ENCODE measurements around the gene ZNF296. TPM values are rescaled to one million over a fixed set of nuclear protein-coding genes. Genes with fewer than 3 reads are reported as not detected.
A peak's percentile ranks its signal among the peaks of the same experiment; 100 is the strongest.
"Not testable (repeated sequence)": the region's sequence is repeated elsewhere in the genome, so short reads cannot be mapped to it uniquely, and the experiment has no call there.

ZNF296 gene
- total RNA-seq, 1 donor from 2014 or later = not detected

DNA sequence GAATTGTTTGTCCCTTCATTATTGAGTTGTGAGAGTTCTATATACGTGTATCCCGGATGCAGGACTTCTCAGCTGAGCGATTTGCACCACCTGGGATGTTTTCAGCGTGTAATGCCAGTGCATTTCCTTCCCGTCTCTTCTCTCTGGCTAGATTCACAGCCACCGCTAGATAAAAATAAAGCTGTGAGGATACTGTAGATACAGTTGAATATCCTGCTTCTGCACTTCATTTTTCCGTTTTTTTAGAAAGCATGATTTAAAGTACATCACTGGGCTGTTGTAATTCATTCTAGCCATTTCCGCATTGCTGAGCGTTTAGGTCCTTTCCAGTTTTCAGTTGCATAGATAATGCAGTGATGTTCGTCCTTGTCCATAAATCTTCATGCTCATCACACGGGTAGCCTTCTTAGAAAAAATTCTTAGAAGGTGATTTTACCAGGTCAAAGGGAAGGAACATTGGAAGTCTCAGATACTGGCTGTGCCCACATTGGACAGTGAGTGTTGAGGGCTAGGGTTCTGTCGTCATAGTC is 31.4 kb upstream of the ZNF296 start:
- Histone ChIP-seq H3K36me3 (no peaks in the 10 kb centered on the region), H3K27ac (replicated peaks) (no peak overlapping the region), H3K4me3 (no peak overlapping the region), H3K4me1 (peaks cover 41% of the 10 kb centered on the region), H3K9me3 (replicated peaks) (no peaks in the 10 kb centered on the region), H3K27me3 (ENCODE audit: low read depth) (no peaks in the 10 kb centered on the region)
- no peak for DNase-seq
- TF ChIP-seq, protein P1, sequence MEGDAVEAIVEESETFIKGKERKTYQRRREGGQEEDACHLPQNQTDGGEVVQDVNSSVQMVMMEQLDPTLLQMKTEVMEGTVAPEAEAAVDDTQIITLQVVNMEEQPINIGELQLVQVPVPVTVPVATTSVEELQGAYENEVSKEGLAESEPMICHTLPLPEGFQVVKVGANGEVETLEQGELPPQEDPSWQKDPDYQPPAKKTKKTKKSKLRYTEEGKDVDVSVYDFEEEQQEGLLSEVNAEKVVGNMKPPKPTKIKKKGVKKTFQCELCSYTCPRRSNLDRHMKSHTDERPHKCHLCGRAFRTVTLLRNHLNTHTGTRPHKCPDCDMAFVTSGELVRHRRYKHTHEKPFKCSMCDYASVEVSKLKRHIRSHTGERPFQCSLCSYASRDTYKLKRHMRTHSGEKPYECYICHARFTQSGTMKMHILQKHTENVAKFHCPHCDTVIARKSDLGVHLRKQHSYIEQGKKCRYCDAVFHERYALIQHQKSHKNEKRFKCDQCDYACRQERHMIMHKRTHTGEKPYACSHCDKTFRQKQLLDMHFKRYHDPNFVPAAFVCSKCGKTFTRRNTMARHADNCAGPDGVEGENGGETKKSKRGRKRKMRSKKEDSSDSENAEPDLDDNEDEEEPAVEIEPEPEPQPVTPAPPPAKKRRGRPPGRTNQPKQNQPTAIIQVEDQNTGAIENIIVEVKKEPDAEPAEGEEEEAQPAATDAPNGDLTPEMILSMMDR (IDR thresholded peaks at IDR 0.05; ENCODE audit: borderline replicate concordance) = no peak
- intact Hi-C loops (cut with micrococcal nuclease) = no loop called here

DNA sequence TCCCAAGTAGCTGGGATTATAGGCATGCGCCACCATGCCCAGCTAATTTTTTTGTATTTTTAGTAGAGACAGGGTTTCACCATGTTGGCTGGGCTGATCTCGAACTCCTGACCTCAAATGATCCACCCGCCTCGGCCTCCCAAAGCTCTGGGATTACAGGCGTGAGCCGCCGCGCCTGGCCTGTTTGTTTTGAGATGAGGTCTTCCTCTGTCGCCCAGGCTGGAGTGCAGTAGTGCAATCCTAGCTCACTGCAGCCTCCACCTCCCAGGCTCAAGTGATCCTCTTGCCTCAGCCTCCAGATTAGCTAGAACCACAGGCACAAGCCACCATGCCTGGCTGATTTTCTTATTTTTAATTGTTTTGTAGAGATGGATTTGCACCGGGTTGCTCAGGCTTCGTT is 30.1 kb upstream of the ZNF296 start:
- H3K4me1 ChIP-seq = peaks cover 54% of the 10 kb centered on the region
- H3K27me3 ChIP-seq (ENCODE audit: low read depth); H3K9me3 ChIP-seq (replicated peaks); DNase-seq; H3K36me3 ChIP-seq; H3K4me3 ChIP-seq; intact Hi-C loops (cut with micrococcal nuclease); H3K27ac ChIP-seq (replicated peaks): not testable (repeated sequence)

DNA sequence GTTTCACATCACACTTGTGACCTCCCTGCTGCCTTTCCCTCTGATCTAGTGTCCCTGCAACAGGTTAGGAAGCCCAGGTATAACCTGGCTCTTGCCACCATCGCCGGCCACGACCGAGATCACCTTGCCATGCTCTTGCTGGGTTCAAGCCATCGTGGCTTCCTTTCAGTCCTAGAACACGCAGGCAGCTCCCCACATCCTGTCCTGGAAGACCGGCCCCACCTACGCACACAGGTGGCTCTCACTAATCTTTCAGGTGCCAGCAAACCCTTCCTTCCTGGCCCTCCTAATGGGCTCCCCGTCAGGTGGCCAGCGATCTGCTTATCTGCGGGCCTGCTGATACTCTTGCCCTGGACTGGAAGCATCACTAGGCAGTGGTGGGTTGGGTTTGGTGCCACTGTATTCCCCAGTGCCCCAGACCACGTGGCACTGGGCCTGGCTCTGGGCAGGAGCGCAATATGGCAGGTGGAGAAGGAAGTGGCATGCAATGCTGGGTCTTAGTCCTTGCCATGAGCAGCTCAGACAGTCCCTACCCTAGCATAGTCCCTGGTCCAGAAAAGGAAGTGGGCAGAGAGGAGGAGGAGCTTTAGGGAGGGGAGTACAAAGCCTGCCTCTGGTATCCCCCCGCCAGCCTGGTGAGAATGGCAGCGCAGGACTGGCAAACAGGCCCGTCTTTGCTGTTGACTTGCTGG is 28.5 kb upstream of the ZNF296 start:
- peak overlapping the region; percentile 49 for H3K4me3 ChIP-seq
- H3K9me3 ChIP-seq (replicated peaks) = no peaks in the 10 kb centered on the region
- intact Hi-C loops (cut with micrococcal nuclease) = no loop called here
- peaks cover 52% of the 10 kb centered on the region for H3K4me1 ChIP-seq
- peak overlapping the region; percentile 75 for H3K27ac ChIP-seq (replicated peaks)
- TF ChIP-seq, protein P1 (IDR thresholded peaks at IDR 0.05; ENCODE audit: borderline replicate concordance) = no peak
- H3K36me3 ChIP-seq = no peaks in the 10 kb centered on the region
- no peaks in the 10 kb centered on the region for H3K27me3 ChIP-seq (ENCODE audit: low read depth)
- no peak for DNase-seq

DNA sequence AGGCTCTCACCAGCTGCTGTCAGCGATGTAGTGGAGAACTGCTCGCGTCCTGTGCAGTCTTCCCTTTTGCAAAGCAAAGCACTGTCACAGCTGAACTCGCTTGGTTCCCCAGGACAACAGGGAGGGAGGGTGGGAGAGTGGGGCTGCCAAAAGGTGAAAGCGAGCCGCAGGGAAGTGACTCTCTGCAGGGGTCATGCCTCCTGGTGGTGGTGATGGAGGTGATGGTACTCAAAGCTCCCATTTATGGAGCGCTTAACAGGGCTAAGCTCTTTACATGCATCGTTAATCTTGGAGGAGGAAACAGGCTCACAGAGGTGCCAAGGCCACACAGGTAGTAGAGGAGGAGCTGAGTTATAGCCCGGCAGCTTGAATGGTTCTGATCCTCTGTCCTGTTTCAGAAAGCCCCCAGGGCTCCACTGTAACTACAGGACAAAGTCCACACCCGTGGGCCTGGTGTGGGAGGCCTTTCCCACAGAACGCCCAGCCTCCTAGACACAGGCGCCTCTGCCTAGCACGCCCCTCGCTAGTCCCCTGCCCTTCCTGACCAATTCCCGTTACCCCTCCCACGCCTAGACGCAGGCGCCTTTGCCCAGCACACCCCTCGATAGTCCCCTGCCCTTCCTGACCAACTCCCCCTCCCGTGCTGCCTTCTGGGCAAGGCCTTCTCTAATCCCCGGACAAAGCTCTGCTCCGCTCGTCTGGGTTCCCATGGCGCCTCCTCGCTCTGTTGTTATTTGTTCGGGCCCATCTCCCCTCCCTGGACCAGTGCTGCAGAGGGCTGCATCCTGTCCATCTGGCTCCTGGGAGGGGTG is 27.4 kb upstream of the ZNF296 start:
- H3K27ac ChIP-seq (replicated peaks) = peak overlapping the region; percentile 75
- TF ChIP-seq, protein P1 (IDR thresholded peaks at IDR 0.05; ENCODE audit: borderline replicate concordance) = peak; percentile 14
- no peaks in the 10 kb centered on the region for H3K9me3 ChIP-seq (replicated peaks)
- H3K4me1 ChIP-seq = peaks cover 63% of the 10 kb centered on the region
- DNase-seq = no peak
- H3K36me3 ChIP-seq = no peaks in the 10 kb centered on the region
- intact Hi-C loops (cut with micrococcal nuclease) = no loop called here
- no peaks in the 10 kb centered on the region for H3K27me3 ChIP-seq (ENCODE audit: low read depth)
- peak overlapping the region; percentile 49 for H3K4me3 ChIP-seq

DNA sequence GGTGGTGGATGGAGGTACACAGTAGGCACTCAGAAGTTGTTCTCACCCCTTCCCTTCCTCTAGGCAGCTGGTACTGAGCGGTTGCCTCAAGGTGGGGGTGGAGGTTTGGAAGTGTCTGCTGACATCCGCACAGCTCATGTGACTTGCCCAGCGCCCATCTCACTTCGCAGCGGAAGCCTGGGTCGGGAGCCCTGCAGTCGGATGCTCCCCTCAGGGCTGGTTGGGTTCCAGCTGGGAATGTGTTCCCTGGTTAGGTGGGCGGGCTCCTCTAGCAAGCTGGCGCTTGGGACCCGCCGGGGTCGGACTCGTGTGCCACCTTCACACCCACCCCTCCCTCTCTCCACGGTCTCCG is 26.9 kb upstream of the ZNF296 start:
- Histone ChIP-seq H3K27me3 (ENCODE audit: low read depth) (no peaks in the 10 kb centered on the region), H3K4me1 (peaks cover 69% of the 10 kb centered on the region), H3K36me3 (no peaks in the 10 kb centered on the region), H3K27ac (replicated peaks) (peak overlapping the region; percentile 75), H3K9me3 (replicated peaks) (no peaks in the 10 kb centered on the region), H3K4me3 (peak overlapping the region; percentile 49)
- peak; percentile 29 for DNase-seq
- TF ChIP-seq, protein P1 (IDR thresholded peaks at IDR 0.05; ENCODE audit: borderline replicate concordance) = no peak
- intact Hi-C loops (cut with micrococcal nuclease) = no loop called here

DNA sequence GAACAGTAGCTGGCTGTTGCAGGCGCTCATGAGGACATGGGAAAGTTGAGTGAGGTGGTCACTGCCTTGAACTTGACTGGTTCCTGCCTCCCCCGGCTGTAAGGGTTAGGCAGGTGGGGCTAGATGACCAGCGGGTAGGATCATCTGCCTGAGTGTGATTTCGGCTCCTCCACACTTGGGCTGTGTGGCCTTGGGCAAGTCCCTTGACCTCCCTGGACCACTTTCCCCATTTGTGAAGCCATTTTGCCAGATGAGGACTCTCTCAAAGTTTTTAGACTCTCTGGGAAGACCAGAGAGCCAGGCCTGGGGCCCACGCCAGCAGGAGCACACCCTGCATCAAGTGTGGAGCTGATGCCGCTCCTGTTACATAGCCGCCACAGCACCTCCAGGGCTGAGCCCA is 26.2 kb upstream of the ZNF296 start:
- Histone ChIP-seq H3K4me3 (no peak overlapping the region), H3K9me3 (replicated peaks) (no peaks in the 10 kb centered on the region), H3K27ac (replicated peaks) (peak overlapping the region; percentile 75), H3K27me3 (ENCODE audit: low read depth) (no peaks in the 10 kb centered on the region), H3K4me1 (peaks cover 76% of the 10 kb centered on the region), H3K36me3 (no peaks in the 10 kb centered on the region)
- TF ChIP-seq, protein P1 (IDR thresholded peaks at IDR 0.05; ENCODE audit: borderline replicate concordance) = no peak
- DNase-seq = no peak
- intact Hi-C loops (cut with micrococcal nuclease) = no loop called here

Data from left ventricle myocardium inferior (tissue), 1 donor.